ENCODE results near the gene ACBD4. TPM values are rescaled to one million over a fixed set of nuclear protein-coding genes. Genes with fewer than 3 reads are reported as not detected.

The ACBD4 gene
- total and polyA plus RNA-seq, 2 of the 13 experiments (the other 11 are each of a cell fraction or from before 2014, with no cell fraction given): 16.1 to 26.9 TPM

DNA sequence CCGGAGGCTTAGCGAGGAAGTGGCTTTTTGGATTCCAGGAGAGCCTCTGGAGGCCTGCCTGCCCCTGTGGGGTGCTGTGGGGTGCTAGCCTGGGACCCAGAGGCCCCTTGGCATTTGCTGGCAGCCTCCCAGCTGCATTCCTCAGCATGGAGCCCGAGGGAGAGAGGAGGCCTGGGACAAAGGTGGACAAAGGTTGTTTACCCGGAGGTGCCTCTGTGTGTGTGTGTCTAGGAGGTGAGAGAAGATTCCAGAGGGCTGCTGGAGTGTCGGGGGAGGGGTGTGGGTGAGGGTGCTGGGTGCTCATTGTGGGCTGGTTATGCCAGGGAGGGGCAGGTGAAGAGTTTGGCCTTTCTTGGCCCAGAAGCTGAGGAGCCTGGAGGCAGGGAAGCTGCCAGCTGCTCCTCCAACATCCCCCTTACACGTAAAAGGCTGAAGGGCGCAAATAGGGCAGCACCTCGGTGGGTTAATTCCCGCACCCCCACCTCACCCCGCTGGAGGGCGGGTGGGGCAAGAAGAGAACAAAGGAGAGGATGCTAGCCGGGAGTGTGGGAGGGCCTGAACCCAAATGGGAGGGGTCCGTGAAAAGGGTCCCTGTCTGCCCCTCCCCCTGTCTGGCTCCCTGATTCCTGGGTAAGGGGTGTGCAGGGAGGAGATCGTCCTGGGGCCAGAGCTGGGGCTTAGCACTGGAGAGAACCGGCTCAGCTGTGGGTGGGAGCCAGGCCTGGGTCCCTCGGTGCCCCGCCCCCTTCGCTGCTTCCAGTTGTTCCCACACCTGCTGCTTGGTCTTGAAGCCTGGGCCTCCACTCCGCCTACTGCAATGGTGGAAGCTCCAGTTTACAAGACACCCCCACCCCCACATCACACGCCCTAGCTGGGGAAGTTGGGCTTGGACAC is 36.1 kb downstream of the ACBD4 start (continued):
- TF ChIP-seq ZMYM4 (CRISPR knock-in tag; IDR thresholded peaks at IDR 0.05) (peak; percentile 82), FLYWCH1 (CRISPR knock-in tag; IDR thresholded peaks at IDR 0.05) (no peak), TP53 (CRISPR knock-in tag; conservative IDR thresholded peaks at IDR 0.05) (no peak), ZHX2 (IDR thresholded peaks at IDR 0.05; ENCODE audit: low read depth) (peak; percentile 48; the same call in 1 of the 2 replicates), ZHX2 (CRISPR knock-in tag; IDR thresholded peaks at IDR 0.05; ENCODE audit: borderline replicate concordance) (no peak), ZNF788 (CRISPR knock-in tag; IDR thresholded peaks at IDR 0.05; ENCODE audit: borderline replicate concordance) (peak; percentile 94; the same call in 1 of the 2 replicates), ZMYM2 (CRISPR knock-in tag; IDR thresholded peaks at IDR 0.05) (0 out of 2 replicates have a peak, but pooled peaks have one; percentile 10), ZNF468 (CRISPR knock-in tag; IDR thresholded peaks at IDR 0.05) (peak; percentile 67; the same call in 1 of the 2 replicates), ZNF773 (CRISPR knock-in tag; IDR thresholded peaks at IDR 0.05; ENCODE audit: borderline replicate concordance) (no peak), STAG1 (CRISPR knock-in tag; IDR thresholded peaks at IDR 0.05) (no peak; the same call in 1 of the 2 replicates), ZNF816 (CRISPR knock-in tag; IDR thresholded peaks at IDR 0.05; ENCODE audit: borderline replicate concordance) (peak; percentile 45; the same call in 1 of the 2 replicates)
- TF ChIP-seq, protein P1, sequence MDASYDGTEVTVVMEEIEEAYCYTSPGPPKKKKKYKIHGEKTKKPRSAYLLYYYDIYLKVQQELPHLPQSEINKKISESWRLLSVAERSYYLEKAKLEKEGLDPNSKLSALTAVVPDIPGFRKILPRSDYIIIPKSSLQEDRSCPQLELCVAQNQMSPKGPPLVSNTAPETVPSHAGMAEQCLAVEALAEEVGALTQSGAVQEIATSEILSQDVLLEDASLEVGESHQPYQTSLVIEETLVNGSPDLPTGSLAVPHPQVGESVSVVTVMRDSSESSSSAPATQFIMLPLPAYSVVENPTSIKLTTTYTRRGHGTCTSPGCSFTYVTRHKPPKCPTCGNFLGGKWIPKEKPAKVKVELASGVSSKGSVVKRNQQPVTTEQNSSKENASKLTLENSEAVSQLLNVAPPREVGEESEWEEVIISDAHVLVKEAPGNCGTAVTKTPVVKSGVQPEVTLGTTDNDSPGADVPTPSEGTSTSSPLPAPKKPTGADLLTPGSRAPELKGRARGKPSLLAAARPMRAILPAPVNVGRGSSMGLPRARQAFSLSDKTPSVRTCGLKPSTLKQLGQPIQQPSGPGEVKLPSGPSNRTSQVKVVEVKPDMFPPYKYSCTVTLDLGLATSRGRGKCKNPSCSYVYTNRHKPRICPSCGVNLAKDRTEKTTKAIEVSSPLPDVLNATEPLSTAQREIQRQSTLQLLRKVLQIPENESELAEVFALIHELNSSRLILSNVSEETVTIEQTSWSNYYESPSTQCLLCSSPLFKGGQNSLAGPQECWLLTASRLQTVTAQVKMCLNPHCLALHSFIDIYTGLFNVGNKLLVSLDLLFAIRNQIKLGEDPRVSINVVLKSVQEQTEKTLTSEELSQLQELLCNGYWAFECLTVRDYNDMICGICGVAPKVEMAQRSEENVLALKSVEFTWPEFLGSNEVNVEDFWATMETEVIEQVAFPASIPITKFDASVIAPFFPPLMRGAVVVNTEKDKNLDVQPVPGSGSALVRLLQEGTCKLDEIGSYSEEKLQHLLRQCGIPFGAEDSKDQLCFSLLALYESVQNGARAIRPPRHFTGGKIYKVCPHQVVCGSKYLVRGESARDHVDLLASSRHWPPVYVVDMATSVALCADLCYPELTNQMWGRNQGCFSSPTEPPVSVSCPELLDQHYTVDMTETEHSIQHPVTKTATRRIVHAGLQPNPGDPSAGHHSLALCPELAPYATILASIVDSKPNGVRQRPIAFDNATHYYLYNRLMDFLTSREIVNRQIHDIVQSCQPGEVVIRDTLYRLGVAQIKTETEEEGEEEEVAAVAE (CRISPR knock-in tag; IDR thresholded peaks at IDR 0.05; ENCODE audit: borderline replicate concordance): peak; percentile 52; the same call in 1 of the 2 replicates
- TF ChIP-seq, protein P2, sequence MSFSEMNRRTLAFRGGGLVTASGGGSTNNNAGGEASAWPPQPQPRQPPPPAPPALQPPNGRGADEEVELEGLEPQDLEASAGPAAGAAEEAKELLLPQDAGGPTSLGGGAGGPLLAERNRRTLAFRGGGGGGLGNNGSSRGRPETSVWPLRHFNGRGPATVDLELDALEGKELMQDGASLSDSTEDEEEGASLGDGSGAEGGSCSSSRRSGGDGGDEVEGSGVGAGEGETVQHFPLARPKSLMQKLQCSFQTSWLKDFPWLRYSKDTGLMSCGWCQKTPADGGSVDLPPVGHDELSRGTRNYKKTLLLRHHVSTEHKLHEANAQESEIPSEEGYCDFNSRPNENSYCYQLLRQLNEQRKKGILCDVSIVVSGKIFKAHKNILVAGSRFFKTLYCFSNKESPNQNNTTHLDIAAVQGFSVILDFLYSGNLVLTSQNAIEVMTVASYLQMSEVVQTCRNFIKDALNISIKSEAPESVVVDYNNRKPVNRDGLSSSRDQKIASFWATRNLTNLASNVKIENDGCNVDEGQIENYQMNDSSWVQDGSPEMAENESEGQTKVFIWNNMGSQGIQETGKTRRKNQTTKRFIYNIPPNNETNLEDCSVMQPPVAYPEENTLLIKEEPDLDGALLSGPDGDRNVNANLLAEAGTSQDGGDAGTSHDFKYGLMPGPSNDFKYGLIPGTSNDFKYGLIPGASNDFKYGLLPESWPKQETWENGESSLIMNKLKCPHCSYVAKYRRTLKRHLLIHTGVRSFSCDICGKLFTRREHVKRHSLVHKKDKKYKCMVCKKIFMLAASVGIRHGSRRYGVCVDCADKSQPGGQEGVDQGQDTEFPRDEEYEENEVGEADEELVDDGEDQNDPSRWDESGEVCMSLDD (CRISPR knock-in tag; IDR thresholded peaks at IDR 0.05; ENCODE audit: borderline replicate concordance): peak; percentile 100
